ENCODE results near the gene RBM14. TPM values are rescaled to one million over a fixed set of nuclear protein-coding genes. Genes with fewer than 3 reads are reported as not detected.

RBM14 gene
- total and polyA plus RNA-seq, 2 of the 4 experiments (the other 2 are of a cell fraction) = 9.3 to 31.1 TPM

DNA sequence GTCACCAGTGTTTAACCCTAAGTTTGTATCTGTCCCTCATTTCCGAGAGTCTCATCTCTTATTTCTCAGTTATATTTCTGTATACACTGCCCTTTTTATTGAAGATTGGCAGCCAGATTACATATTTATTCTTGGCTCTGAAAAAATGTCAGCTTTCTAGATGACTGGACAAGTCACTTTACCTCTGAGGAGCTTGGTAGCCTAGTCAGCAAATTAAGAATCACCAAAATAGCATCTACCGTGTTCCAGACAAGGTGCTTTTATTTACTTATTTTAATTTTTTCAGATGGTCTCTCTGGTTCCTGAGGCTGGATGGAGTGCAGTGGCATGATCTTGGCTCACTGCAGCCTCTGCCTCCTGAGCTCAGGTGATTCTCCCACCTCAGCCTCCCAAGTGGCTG is 16.5 kb downstream of the RBM14 start:
- H4K8ac ChIP-seq (ENCODE audit: low read depth in 2 of 2, low read length in 2 of 2) = no peak overlapping the region
- ChIA-PET POLR2A (ENCODE audit: unreplicated experiment) (no interaction called here), CTCF (interaction anchor here (0.6 kb wide), 1 partner anchor 149 kb away, joined by 3 read pairs; no protein-coding TSS in a partner anchor)
- no peak overlapping the region for H2AFZ ChIP-seq (replicated peaks; ENCODE audit: low read length, poor library complexity)
- dilution Hi-C loops (cut with HindIII; ENCODE audit: low sequenced_read_pairs, unreplicated experiment) (no loop called here), intact Hi-C loops (cut with micrococcal nuclease) (no loop called here), in situ Hi-C loops (cut with MboI; ENCODE audit: low sequenced_read_pairs) (no loop called here)
- H3K23ac ChIP-seq (ENCODE audit: low read depth, low read length) = no peak overlapping the region
- H2AK9ac ChIP-seq (replicated peaks; ENCODE audit: low read depth, low read length, poor library complexity) = no peak overlapping the region
- TF ChIP-seq BHLHE40 (IDR thresholded peaks at IDR 0.05; ENCODE audit: low read depth, low read length) (no peak), NFE2L2 (IDR thresholded peaks at IDR 0.05; ENCODE audit: low read depth, low read length) (no peak), MAZ (IDR thresholded peaks at IDR 0.05; ENCODE audit: borderline replicate concordance, low read depth, low read length) (no peak), POLR2A (IDR thresholded peaks at IDR 0.05; ENCODE audit: low read depth, low read length) (no peak), SMC3 (IDR thresholded peaks at IDR 0.05; ENCODE audit: low read depth, low read length) (no peak), MAFK (IDR thresholded peaks at IDR 0.05; ENCODE audit: low read depth, low read length) (no peak), RAD21 (IDR thresholded peaks at IDR 0.05; ENCODE audit: low read length) (no peak), CHD1 (IDR thresholded peaks at IDR 0.05; ENCODE audit: low read depth, low read length) (no peak), RFX5 (IDR thresholded peaks at IDR 0.05; ENCODE audit: low read depth, low read length) (no peak), RCOR1 (IDR thresholded peaks at IDR 0.05; ENCODE audit: insufficient replicate concordance, low read length) (no peak), CEBPB (IDR thresholded peaks at IDR 0.05; ENCODE audit: low read depth, low read length) (no peak), MXI1 (IDR thresholded peaks at IDR 0.05; ENCODE audit: borderline replicate concordance, low read depth, low read length) (no peak), FOS (IDR thresholded peaks at IDR 0.05; ENCODE audit: low read depth, low read length) (no peak)
- TF ChIP-seq, protein P1, sequence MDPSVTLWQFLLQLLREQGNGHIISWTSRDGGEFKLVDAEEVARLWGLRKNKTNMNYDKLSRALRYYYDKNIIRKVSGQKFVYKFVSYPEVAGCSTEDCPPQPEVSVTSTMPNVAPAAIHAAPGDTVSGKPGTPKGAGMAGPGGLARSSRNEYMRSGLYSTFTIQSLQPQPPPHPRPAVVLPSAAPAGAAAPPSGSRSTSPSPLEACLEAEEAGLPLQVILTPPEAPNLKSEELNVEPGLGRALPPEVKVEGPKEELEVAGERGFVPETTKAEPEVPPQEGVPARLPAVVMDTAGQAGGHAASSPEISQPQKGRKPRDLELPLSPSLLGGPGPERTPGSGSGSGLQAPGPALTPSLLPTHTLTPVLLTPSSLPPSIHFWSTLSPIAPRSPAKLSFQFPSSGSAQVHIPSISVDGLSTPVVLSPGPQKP (IDR thresholded peaks at IDR 0.05; ENCODE audit: borderline replicate concordance, low read depth, low read length) = no peak
- TF ChIP-seq, protein P2, sequence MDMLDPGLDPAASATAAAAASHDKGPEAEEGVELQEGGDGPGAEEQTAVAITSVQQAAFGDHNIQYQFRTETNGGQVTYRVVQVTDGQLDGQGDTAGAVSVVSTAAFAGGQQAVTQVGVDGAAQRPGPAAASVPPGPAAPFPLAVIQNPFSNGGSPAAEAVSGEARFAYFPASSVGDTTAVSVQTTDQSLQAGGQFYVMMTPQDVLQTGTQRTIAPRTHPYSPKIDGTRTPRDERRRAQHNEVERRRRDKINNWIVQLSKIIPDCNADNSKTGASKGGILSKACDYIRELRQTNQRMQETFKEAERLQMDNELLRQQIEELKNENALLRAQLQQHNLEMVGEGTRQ (IDR thresholded peaks at IDR 0.05; ENCODE audit: low read depth, low read length) = no peak
- no peak overlapping the region for H2BK20ac ChIP-seq (ENCODE audit: low read depth, low read length)
- no peaks in the 10 kb centered on the region for H3K27me3 ChIP-seq (ENCODE audit: control insufficient read depth, insufficient read depth, low read length)
- no peak overlapping the region for H2BK5ac ChIP-seq (ENCODE audit: low read depth, low read length, poor library complexity, severe bottlenecking)
- no peak overlapping the region for H2BK15ac ChIP-seq (ENCODE audit: low read depth, low read length)
- DNase-seq (no peak), ATAC-seq (ENCODE audit: low read depth) (no peak)
- H3K4ac ChIP-seq (ENCODE audit: low read depth, low read length) = no peak overlapping the region
- no peak overlapping the region for H2BK120ac ChIP-seq (ENCODE audit: low read depth, low read length)
- peaks cover 7% of the 10 kb centered on the region for H3K4me1 ChIP-seq (ENCODE audit: control insufficient read depth, insufficient read depth, low read length)
- no peak overlapping the region for H4K91ac ChIP-seq (ENCODE audit: insufficient read depth, low read depth, low read length)
- H3K79me1 ChIP-seq (ENCODE audit: low read depth in 1 of 2, low read length in 2 of 2) = peaks cover 11 to 71% of the 10 kb centered on the region in 2 experiments
- no peak overlapping the region for H3K4me3 ChIP-seq (ENCODE audit: insufficient read depth, low read depth, low read length)
- H3K18ac ChIP-seq (ENCODE audit: low read depth, low read length) = no peak overlapping the region
- H3K36me3 ChIP-seq (ENCODE audit: control insufficient read depth, insufficient read depth, low read length) = peaks cover 24% of the 10 kb centered on the region
- peaks cover 74% of the 10 kb centered on the region for H4K20me1 ChIP-seq (ENCODE audit: insufficient read depth, low read length)
- no peak overlapping the region for H3K27ac ChIP-seq (ENCODE audit: insufficient read depth, low read length)
- BruUV-seq (replicated peaks) = no TSS peak
- no peak overlapping the region for H3K56ac ChIP-seq (ENCODE audit: extremely low read depth, insufficient read depth, low read length)
- peaks cover 16% of the 10 kb centered on the region for H3K9me1 ChIP-seq (ENCODE audit: insufficient read depth, low read length)
- no CpG with 5 or more reads among the region's 2 CpGs for WGBS, 2 experiments (ENCODE audit: extremely low coverage in 2 of 2, insufficient read length in 1 of 2)
- H2AK5ac ChIP-seq (ENCODE audit: low read depth, low read length) = no peak overlapping the region
- H4K5ac ChIP-seq (ENCODE audit: low read depth, low read length) = no peak overlapping the region
- H3K14ac ChIP-seq (replicated peaks; ENCODE audit: low read depth, low read length) = no peak overlapping the region
- H3K9me3 ChIP-seq (ENCODE audit: control insufficient read depth, insufficient read depth, low read length) = no peaks in the 10 kb centered on the region
- no peak overlapping the region for H3K4me2 ChIP-seq (ENCODE audit: low read depth, low read length)
- H3K9ac ChIP-seq (ENCODE audit: low read depth, low read length) = no peak overlapping the region

Data from IMR-90 (cell line).